ENCODE measurements around the gene CADPS. TPM values are rescaled to one million over a fixed set of nuclear protein-coding genes. Genes with fewer than 3 reads are reported as not detected.

Gene CADPS
- total RNA-seq, 2 experiments from 2014 or later = not detected

GRCh38 chr3:62892951-62893350 is 17.7 kb upstream of the CADPS start:
- intact Hi-C loops (cut with DNase I, micrococcal nuclease) = no loop called here
- ChIA-PET POLR2A (no interaction called here), CTCF (interaction anchor here (0.6 kb wide), 1 partner anchor 27 kb away, joined by 3 read pairs; no protein-coding TSS in a partner anchor)
- Mint-ChIP-seq H3K4me3 (no peak overlapping the region), H3K27ac (no peak overlapping the region), H3K27me3 (peaks cover 3% of the 10 kb centered on the region), H3K9me3 (ENCODE audit: low read depth) (peaks cover 2% of the 10 kb centered on the region), H3K4me1 (no peaks in the 10 kb centered on the region), H3K36me3 (ENCODE audit: low read depth) (no peaks in the 10 kb centered on the region)
- no peak for DNase-seq
- ATAC-seq = no peak

DNA sequence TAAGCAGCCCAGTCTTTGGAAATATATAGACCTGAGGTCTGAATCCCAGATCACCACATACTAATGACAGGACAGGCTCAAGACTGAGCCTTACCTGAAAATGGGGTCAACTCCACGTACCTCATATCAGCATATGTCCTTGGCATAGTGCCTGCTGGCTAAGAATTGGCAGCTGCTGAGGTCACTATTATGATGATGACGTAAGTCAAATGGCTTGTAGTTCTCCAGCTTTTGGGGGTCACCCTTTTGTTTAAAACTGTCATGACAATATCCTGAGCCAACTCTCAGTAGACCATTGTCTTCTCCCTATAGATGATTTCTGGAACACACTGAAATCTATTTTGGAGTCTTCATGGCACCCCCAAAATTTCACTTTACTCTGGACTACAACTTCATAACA is 16.8 kb upstream of the CADPS start:
- intact Hi-C loops (cut with DNase I, micrococcal nuclease) = no loop called here
- peaks cover 2% of the 10 kb centered on the region for H3K9me3 Mint-ChIP-seq (ENCODE audit: low read depth)
- H3K4me3 Mint-ChIP-seq = no peak overlapping the region
- H3K27ac Mint-ChIP-seq = no peak overlapping the region
- ChIA-PET CTCF (no interaction called here), POLR2A (no interaction called here)
- peaks cover 3% of the 10 kb centered on the region for H3K27me3 Mint-ChIP-seq
- no peaks in the 10 kb centered on the region for H3K4me1 Mint-ChIP-seq
- no peaks in the 10 kb centered on the region for H3K36me3 Mint-ChIP-seq (ENCODE audit: low read depth)
- DNase-seq (no peak), ATAC-seq (no peak)

- intact Hi-C loops (cut with DNase I, micrococcal nuclease) = no loop called here
- no peaks in the 10 kb centered on the region for H3K27me3 Mint-ChIP-seq
- no peak for ATAC-seq
Observed at GRCh38 chr3:62888778-62889177, 13.6 kb upstream of the CADPS start.

DNA sequence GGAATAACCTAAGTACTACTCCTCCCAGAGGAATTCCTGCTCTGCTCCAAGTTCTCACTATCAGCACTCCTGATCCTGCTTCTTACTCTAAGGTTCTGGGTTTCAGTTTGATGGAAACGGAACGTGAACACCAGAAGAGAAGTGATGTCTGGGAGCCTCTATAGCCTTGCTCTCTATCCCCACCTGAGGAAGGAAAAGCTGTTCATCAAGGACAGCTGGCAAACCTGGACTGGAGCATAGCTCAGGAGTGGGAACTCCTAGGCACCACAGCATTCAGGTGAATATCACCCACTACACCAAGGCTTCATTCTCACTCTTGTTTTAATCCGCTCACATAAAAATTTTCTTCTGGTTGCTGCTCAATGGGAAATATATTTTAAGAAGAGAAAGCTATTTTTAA is 13.0 kb upstream of the CADPS start:
- no peak overlapping the region for H3K27ac Mint-ChIP-seq
- DNase-seq = no peak
- intact Hi-C loops (cut with DNase I, micrococcal nuclease) = no loop called here
- no peaks in the 10 kb centered on the region for H3K4me1 Mint-ChIP-seq
- CTCF ChIA-PET = no interaction called here
- no peak for ATAC-seq
- POLR2A ChIA-PET = no interaction called here
- no peaks in the 10 kb centered on the region for H3K36me3 Mint-ChIP-seq (ENCODE audit: low read depth)
- H3K4me3 Mint-ChIP-seq = no peak overlapping the region
- peaks cover 2% of the 10 kb centered on the region for H3K9me3 Mint-ChIP-seq (ENCODE audit: low read depth)
- no peaks in the 10 kb centered on the region for H3K27me3 Mint-ChIP-seq

More at GRCh38 chr3:62888778-62889177, 13.6 kb upstream of the CADPS start:
- H3K9me3 Mint-ChIP-seq (ENCODE audit: low read depth) = peaks cover 2% of the 10 kb centered on the region
- H3K27ac Mint-ChIP-seq = no peak overlapping the region
- ChIA-PET CTCF (no interaction called here), POLR2A (no interaction called here)
- no peaks in the 10 kb centered on the region for H3K36me3 Mint-ChIP-seq (ENCODE audit: low read depth)
- H3K4me1 Mint-ChIP-seq = no peaks in the 10 kb centered on the region
- no peak for DNase-seq
- no peak overlapping the region for H3K4me3 Mint-ChIP-seq

GRCh38 chr3:62885136-62885535 is 9.9 kb upstream of the CADPS start:
- Mint-ChIP-seq H3K27me3 (no peaks in the 10 kb centered on the region), H3K9me3 (ENCODE audit: low read depth) (peaks cover 2% of the 10 kb centered on the region), H3K36me3 (ENCODE audit: low read depth) (no peaks in the 10 kb centered on the region), H3K4me3 (no peak overlapping the region), H3K27ac (no peak overlapping the region), H3K4me1 (no peaks in the 10 kb centered on the region)
- CTCF ChIA-PET = interaction anchor here (1.0 kb wide), 1 partner anchor 18 kb away, joined by 3 read pairs; no protein-coding TSS in a partner anchor
- POLR2A ChIA-PET = no interaction called here
- DNase-seq (no peak), ATAC-seq (no peak)
- intact Hi-C loops (cut with DNase I, micrococcal nuclease) = no loop called here

- Mint-ChIP-seq H3K4me1 (no peaks in the 10 kb centered on the region), H3K4me3 (no peak overlapping the region), H3K9me3 (ENCODE audit: low read depth) (peaks cover 1% of the 10 kb centered on the region), H3K36me3 (ENCODE audit: low read depth) (no peaks in the 10 kb centered on the region), H3K27ac (no peak overlapping the region), H3K27me3 (no peaks in the 10 kb centered on the region)
- no peak for DNase-seq
- ChIA-PET POLR2A (no interaction called here), CTCF (no interaction called here)
- ATAC-seq = no peak
- intact Hi-C loops (cut with DNase I, micrococcal nuclease) = no loop called here
Observed at GRCh38 chr3:62884096-62884870, 9.1 kb upstream of the CADPS start.

GRCh38 chr3:62882676-62883200 is 7.5 kb upstream of the CADPS start:
- intact Hi-C loops (cut with DNase I, micrococcal nuclease) = no loop called here
- ATAC-seq (no peak), DNase-seq (no peak)
- ChIA-PET POLR2A (no interaction called here), CTCF (no interaction called here)
- H3K36me3 Mint-ChIP-seq (ENCODE audit: low read depth) = no peaks in the 10 kb centered on the region
- H3K27me3 Mint-ChIP-seq = peaks cover under 1% of the 10 kb centered on the region
- no peaks in the 10 kb centered on the region for H3K9me3 Mint-ChIP-seq (ENCODE audit: low read depth)
- H3K27ac Mint-ChIP-seq = no peak overlapping the region
- no peaks in the 10 kb centered on the region for H3K4me1 Mint-ChIP-seq
- H3K4me3 Mint-ChIP-seq = no peak overlapping the region

- no peak overlapping the region for H3K27ac Mint-ChIP-seq
- DNase-seq = peak; percentile 25
- no peaks in the 10 kb centered on the region for H3K9me3 Mint-ChIP-seq (ENCODE audit: low read depth)
- no peaks in the 10 kb centered on the region for H3K36me3 Mint-ChIP-seq (ENCODE audit: low read depth)
- no peaks in the 10 kb centered on the region for H3K4me1 Mint-ChIP-seq
- peaks cover 41% of the 10 kb centered on the region for H3K27me3 Mint-ChIP-seq
- intact Hi-C loops (cut with DNase I, micrococcal nuclease) = loop anchor here (5.0 to 10.0 kb wide), 2 partner anchors 99 to 501 kb away; partner anchors contain the start of gene FEZF2 (in 1 of the 2)
- H3K4me3 Mint-ChIP-seq = no peak overlapping the region
- CTCF ChIA-PET = no interaction called here
- POLR2A ChIA-PET = no interaction called here
- ATAC-seq = no peak
Observed at GRCh38 chr3:62876064-62876463, 848 bp upstream of the CADPS start.

- DNase-seq = no peak
- Mint-ChIP-seq H3K27ac (no peak overlapping the region), H3K4me3 (no peak overlapping the region), H3K4me1 (no peaks in the 10 kb centered on the region), H3K27me3 (peaks cover 43% of the 10 kb centered on the region), H3K36me3 (ENCODE audit: low read depth) (no peaks in the 10 kb centered on the region), H3K9me3 (ENCODE audit: low read depth) (no peaks in the 10 kb centered on the region)
- CTCF ChIA-PET = no interaction called here
- POLR2A ChIA-PET = no interaction called here
- intact Hi-C loops (cut with DNase I, micrococcal nuclease) = loop anchor here (5.0 to 10.0 kb wide), 2 partner anchors 98 to 501 kb away; partner anchors contain the start of gene FEZF2 (in 1 of the 2)
- no peak for ATAC-seq
Observed at GRCh38 chr3:62875558-62876002, 364 bp upstream of the CADPS start.

- POLR2A ChIA-PET = no interaction called here
Observed at GRCh38 chr3:62873761-62874710, 1.2 kb downstream of the CADPS start.

DNA sequence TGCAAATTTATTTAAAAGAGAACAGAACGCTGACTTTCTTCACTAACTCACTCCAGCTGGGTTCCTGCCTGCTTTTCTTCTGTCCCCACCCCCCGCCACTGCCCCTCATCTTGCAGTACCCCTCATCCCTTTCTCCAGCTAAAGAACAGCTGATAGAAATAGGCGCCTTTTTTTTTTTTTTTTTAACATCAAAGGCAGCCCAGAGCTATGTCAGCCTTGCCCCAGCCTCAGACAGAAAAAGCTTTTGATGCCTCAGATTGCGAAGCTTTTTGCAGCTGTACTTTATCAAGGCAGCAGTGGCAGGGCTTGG is 1.8 kb downstream of the CADPS start:
- ChIA-PET CTCF (interaction anchor here (0.8 kb wide), 1 partner anchor 353 kb away, joined by 5 read pairs; no protein-coding TSS in a partner anchor), POLR2A (no interaction called here)
- DNase-seq (no peak), ATAC-seq (no peak)
- peaks cover 43% of the 10 kb centered on the region for H3K27me3 Mint-ChIP-seq
- intact Hi-C loops (cut with DNase I, micrococcal nuclease) = loop anchor here in 1 of 2 experiments (10.0 kb wide), 1 partner anchor 499 kb away; the partner anchor contains the start of gene FEZF2
- no peaks in the 10 kb centered on the region for H3K9me3 Mint-ChIP-seq (ENCODE audit: low read depth)
- no peak overlapping the region for H3K4me3 Mint-ChIP-seq
- H3K36me3 Mint-ChIP-seq (ENCODE audit: low read depth) = no peaks in the 10 kb centered on the region
- no peak overlapping the region for H3K27ac Mint-ChIP-seq
- no peaks in the 10 kb centered on the region for H3K4me1 Mint-ChIP-seq

More at GRCh38 chr3:62873761-62874710, 1.2 kb downstream of the CADPS start:
- no peak for ATAC-seq
- intact Hi-C loops (cut with DNase I, micrococcal nuclease) = loop anchor here in 1 of 2 experiments (10.0 kb wide), 1 partner anchor 499 kb away; the partner anchor contains the start of gene FEZF2
- CTCF ChIA-PET = interaction anchor here (0.8 kb wide), 1 partner anchor 352 kb away, joined by 5 read pairs; no protein-coding TSS in a partner anchor
- Mint-ChIP-seq H3K4me3 (no peak overlapping the region), H3K27me3 (peaks cover 43% of the 10 kb centered on the region), H3K4me1 (no peaks in the 10 kb centered on the region), H3K36me3 (ENCODE audit: low read depth) (no peaks in the 10 kb centered on the region), H3K9me3 (ENCODE audit: low read depth) (no peaks in the 10 kb centered on the region), H3K27ac (no peak overlapping the region)
- peak; percentile 13 for DNase-seq

Measured in activated CD4-positive, alpha-beta T cell treated with anti-CD3 and anti-CD28 coated beads for 36 hours (primary cell).